GM19193 (cell line): ENCODE results near the gene LUM.

Experiments
- POLR2A ChIP-seq: IDR thresholded peaks from 4 replicates; pipeline ENCODE4 v1.6.1; 2011; ENCODE audit not compliant: insufficient read depth, insufficient read length; ENCODE audit errors: extremely low read depth

Gene LUM

GRCh38 chr12:91126516-91126915, 15.2 kb upstream of the LUM start:
- no peak for TF ChIP-seq POLR2A

GRCh38 chr12:91123236-91123916, 12.1 kb upstream of the LUM start:
- no peak for TF ChIP-seq POLR2A

DNA sequence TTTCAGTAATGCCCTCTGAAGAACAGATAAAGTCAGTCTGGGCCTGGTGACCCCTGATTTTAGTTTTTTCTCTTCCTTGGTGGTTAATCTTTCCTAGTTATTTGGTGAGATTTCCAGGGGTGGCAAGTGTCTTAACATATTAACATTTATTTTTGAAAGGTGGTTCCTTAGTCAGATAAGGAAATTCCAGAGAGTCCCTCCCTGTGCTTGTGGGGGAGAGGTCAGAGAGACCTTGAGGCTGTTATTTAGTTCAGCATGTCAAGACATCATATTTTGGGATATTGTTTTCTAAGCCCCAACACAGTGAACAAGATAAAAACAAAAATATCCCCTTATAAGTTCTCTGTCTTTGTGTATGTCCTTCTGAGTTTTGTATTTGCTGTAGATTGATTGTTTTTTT, 9.5 kb upstream of the LUM start:
- TF ChIP-seq POLR2A = no peak

GRCh38 chr12:91119089-91119488, 7.8 kb upstream of the LUM start:
- TF ChIP-seq POLR2A = no peak

GRCh38 chr12:91113621-91114020, 2.3 kb upstream of the LUM start:
- no peak for TF ChIP-seq POLR2A

GRCh38 chr12:91110311-91110924, 876 bp downstream of the LUM start:
- TF ChIP-seq POLR2A = no peak

DNA sequence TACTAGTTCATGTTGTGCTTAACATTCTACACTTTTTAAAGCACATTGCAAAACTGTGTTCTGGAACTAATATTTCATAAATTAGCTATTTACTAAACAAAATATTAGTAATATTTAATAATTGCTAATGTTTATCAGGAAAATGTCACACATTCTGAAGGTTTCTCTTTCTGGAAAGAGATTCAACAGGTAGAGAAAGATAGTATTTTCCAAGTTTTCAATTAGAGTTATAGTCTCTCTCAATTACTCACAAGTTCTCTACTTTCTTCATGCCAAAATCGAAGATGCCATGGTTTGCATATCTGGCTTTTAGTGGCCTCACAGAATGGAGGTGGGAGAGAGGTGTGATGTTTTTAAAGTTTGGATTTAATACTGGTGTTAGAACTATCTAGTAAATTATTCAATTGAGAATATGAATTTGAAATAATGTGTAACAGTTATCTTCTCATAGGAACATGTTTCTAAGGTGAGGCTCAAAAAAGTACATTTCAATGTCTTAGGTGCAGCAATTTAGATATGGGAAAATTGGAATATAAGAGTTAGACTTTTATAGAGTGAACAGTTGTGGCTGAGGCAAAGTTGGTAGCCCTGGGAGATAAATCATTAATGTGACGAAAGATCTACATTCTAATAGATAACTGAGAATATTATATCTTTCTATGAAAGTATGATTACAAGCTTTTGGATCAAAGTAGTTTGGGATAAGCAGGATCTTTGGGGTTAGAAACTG, 1.5 kb downstream of the LUM start:
- TF ChIP-seq POLR2A = no peak

GRCh38 chr12:91109148-91109564, 2.1 kb downstream of the LUM start:
- no peak for TF ChIP-seq POLR2A

DNA sequence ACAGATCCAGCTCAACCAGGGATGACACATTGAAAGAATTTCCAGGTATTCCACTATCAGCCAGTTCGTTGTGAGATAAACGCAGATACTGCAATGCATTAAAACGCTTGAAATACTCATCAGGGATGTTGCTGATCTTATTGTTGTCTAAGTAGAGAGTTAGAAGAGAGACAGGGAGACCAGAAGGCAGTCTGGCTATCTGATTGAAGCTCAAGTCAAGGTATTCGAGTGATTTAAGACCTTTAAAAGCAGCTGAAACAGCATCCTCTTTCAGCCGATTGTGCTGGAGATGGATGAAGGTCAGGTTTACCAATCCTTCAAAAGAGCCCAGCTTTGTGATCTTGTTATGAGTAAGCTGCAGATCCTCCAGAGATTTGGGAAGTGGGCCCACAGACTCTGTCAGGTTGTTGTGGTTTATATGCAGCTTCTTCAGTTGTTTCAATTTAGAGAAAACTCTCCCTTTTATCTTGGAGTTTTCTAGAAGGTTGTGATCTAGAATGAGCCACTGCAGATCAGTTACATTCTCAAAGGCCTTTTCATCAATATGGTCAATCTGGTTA, 3.0 kb downstream of the LUM start:
- no peak for TF ChIP-seq POLR2A

DNA sequence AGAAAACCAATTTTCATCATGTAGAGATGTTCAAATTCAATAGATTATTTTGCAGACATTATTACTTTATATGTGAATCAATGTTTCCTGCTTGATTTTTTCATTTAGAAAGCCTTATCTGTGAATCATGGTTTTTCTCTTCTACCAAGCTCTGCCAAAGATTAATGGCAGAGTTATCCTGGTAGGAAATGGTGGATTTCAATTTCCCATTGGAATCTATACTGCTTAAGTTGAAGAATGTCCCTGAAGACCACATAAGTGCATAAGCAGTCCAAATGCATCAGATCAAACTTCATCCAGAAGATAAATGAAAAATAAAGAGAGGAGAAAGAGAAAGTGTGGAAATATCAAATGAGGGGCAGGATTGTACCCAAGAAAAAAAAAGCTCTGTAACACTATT, 5.0 kb downstream of the LUM start:
- no peak for TF ChIP-seq POLR2A

DNA sequence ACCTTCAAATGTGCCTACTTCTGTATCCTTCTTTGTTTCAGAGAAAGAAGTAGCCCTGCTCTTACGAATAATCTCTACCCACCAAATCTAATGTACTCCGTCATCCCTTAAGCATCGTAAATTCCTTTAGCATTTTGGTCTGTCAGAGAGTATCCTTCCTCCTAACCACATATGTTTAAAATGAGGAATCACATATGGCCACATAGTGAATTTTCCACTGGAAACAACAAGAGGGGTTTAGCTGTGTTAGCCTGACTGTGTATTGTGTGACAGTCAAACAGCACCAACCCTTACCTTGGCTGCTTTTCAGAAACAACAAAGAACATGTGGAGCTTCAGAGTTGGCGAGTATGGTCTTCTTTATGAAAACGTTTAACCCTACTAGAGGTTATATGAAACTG, 5.5 kb downstream of the LUM start:
- no peak for TF ChIP-seq POLR2A

- no peak for TF ChIP-seq POLR2A
Measured at GRCh38 chr12:91104812-91105466, 6.4 kb downstream of the LUM start.

DNA sequence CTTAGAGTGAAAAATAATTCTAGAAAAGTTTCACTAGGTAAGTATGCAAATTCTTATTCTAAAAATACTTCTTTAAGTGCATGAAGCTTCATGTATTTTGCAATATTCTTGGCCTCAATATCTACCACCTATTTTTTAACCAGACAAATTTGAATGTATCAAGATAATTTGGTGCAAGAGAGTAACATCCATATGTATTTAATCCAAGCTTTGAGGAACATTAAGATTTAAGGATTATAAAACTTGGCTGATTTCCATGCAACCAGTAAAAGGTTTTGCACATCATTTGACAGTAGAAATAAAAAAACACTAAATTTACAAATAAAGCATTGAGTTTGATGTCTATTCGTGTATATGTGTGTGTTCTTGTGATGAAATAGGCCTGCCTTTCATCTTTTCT, 7.7 kb downstream of the LUM start:
- TF ChIP-seq POLR2A = no peak

- no peak for TF ChIP-seq POLR2A
Measured at GRCh38 chr12:91103101-91103500, 8.2 kb downstream of the LUM start.

- TF ChIP-seq POLR2A = no peak
Measured at GRCh38 chr12:91100906-91101305, 10.4 kb downstream of the LUM start.
